GDM1 (cell line): Measurements from ENCODE around the gene ADGRD1.

ENCODE experiments used
- DNase-seq: peaks from one replicate; lab custom pipeline; 2025; lab: John Stamatoyannopoulos, UW

Gene ADGRD1

DNA sequence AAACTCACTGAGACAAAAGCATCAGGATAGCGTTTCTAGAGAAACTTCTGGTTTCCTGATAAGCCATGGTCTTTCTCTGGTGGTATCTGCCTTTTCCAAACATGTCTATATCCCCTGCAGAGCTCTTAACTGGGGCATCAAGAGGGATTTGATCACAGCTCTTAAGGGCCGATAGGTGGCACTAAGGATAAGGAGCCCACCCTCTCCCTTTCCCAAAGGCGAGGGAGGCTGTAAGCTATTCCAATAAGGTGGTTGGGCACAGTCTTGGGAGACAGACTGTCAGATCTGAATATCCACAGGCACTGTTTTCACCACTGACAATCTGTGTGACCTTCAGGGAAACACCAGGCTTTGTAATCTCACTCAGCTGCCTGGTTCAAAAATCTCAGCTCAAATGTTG is 206.0 kb downstream of the ADGRD1 start:
- DNase-seq = no peak

DNA sequence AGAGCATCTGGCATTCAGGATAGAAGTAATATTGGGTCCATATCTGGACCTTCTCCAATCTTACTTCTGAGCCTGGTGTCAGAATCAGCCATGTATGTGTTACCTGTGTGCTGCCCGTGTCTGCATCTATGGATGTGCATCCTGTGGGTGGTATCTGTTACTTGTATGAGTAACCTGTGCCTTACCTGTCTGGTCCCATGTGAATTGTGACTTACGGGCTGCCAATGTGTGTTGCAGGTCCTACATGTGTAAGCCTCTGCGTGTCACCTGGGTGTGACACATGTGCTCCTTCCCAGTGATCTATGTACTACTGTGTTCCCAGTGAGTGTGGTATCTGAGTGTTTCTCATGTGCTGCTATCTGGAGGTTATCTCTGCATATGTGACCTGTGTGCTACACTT is 208.4 kb downstream of the ADGRD1 start:
- DNase-seq = no peak

DNA sequence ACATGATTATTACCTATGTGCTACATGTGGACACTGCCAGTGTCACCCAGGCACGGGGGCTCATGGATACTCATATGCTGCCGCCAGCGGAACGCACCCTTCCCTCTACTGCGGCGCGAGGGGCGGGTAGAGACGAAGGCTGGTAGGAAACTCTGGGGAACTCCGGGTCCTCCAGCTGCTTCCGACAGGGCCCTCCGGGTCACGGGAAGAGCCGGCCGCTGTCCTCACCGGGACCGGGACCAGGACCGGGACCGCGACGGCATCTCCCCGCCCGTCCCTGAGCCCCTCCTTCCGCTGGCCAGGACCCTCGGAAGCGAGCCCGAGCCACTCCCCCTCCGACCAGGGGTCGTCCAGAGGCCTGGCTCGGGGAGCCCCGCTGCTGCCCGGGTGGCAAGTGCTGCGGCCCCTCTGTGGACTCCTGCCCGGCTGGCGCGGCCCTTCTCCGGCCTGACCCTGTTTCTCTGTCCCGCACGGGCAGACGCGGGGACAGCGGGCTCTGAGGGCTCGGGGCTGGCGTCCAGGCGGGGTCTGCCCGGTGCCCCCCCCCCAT is 209.6 kb downstream of the ADGRD1 start:
- DNase-seq = no peak

DNA sequence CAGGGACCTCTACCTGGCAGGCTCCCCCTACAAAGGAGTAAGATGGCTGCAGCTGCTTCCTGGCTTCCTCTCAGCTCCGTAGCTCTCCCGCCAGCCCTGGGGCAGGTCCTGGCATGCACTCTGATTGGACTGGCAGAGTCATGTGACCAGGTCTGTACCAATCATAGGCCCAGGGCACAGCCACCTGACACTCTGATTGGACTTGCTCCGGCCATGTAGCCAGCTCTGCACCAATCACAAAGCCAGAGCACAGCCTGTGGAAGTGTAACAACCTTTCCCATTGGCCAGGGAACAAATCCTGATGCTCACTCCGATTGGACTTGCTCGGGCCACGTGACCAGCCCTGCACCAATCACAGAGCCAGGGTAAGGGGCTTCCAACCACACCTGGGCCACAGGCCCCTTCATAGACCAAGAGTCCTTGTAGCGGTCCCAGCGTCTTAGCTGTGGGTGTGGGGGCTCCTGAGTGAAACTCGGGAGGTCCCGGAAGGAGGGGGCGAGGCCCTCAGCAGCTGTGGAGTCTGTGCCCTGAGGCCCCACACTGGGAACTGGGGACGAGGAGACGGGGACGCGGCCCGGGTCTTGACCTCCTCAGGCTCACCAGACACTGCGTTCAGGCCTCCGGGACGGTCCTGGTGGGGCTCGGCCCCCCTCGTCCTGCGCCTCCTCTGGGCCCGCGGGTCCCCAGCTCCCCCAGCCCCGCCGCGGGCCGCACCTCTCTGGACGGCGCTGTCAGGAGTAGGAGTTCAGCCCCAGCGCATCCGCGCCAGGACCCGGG is 210.6 kb downstream of the ADGRD1 start:
- no peak for DNase-seq

DNA sequence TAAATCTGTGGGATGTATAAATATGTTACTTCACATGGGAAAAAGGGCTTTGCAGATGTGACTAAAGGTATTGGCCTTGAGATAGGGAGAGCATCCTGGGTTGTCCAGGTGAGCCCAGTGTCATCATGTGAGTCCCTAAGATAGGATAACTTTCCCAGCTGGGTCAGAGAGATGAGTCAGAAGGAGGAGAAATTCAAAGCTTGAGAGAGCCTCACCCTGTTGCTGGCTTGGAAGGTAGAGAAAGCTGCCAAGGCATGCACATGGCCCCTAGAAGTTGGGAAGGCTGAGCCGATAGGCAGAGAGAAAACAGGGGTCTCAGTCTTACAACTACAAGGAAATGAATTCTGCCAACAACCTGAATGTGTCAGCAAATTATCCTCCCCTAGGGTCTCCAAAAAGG is 213.0 kb downstream of the ADGRD1 start:
- no peak for DNase-seq

DNA sequence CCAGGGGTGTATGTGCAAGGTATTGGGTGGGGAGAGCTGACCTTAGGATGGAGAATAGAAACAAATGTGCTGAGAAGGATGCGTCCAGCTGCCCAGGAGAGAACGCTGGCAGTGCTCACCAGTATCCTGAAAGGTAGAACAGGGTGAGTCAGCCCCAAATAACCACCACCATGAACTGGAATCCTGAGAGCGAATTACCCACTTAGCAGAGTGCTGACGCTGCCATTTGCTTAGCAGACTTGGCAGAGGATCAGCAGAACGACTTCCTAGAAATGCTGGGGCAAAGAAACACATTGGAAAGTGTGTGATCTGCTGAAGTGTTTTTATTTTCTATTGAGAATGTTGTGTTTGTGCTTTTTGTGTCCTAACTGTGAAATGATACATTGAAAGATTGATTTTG is 213.6 kb downstream of the ADGRD1 start:
- DNase-seq = no peak

DNA sequence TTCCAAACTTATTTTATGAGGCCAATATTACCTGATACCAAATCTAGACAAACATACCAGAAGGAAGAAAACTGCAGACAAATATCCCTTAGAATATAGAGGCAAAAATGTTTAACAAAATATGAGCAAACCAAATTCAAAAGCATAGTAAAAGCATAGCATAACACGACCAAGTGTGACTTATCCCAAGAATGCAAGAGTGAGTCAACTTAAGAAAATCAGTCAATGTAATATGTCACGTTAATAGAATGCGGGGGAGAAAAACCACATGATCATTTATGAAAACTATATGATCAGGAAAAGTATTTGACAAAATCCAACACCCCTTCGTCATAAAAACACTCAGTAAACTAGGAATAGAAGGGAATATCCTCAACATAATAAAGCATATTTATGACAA is 217.3 kb downstream of the ADGRD1 start:
- no peak for DNase-seq

DNA sequence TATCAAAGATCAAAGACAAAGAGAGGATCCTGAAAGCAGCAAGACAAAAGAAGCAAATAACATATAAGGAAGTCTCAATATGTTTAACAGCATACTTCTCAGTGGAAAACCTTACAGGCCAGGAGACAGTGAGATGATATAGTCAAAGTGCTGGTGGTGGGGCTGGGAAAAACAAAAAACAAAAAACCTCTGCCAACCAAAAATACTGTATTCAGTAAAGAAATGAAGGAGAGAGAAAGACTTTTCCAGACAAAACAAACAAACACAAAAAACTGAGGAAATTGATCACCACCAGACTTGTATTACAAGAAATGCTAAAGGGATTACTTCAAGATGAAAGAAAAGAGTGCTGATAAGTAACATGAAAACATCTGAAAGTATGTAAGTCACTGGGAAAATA is 221.2 kb downstream of the ADGRD1 start:
- DNase-seq = no peak

DNA sequence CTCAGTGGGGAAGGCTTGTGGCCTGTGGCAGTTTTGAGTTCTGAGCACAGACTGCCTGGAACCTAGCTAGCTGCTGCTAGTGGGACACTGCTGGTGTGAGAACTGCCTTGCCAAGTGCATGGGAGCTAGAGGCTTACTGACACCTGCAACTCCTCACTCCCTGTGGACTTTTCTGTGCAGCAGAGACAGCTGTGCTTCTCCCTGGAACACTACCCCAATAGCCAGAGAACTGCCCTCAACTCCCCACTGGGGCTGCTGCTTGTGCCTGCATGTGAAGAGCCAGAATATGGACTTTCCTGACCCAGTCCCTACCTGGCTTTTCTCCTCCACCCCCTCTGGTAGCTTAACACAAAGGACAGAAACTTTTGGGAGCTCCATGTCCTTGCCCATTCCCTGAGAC is 222.6 kb downstream of the ADGRD1 start:
- no peak for DNase-seq

DNA sequence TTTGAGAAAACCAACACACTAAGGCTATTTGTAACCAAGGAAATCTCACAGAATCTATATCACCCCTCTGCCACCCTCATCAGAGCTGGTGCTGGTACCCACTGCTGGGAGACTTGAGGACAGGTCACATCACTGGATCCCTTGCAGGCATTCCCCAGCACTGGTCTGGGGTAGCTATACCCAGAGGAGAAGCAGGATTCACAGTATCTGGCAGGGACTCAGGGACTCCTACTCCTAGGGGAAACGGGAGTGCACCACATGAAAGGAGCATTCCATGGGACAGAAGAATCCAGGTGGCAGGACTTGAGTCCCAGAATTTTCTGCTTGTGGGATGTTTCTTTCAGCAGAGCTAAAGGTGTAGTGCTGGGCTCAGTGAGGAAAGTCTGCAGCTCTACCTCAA is 223.2 kb downstream of the ADGRD1 start:
- DNase-seq = no peak

DNA sequence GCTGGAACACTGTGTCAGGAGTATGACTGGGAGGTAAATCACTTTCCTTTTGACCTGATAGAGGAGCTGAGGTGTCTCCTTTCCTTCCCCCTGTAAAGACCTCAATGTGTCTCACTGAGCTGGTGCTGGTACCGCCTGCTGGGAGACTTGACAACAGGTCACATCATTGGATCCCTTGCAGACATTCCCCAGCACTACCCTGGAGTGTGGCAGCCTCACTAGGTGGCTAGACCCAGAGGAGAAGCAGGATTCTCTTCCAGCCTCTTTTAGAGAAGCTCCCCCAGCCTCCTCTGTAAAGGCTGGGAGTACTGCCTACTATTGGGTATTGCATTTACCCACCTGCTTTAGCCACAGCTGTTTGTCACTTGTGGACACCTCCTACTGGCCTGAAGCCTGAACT is 223.9 kb downstream of the ADGRD1 start:
- DNase-seq = no peak

DNA sequence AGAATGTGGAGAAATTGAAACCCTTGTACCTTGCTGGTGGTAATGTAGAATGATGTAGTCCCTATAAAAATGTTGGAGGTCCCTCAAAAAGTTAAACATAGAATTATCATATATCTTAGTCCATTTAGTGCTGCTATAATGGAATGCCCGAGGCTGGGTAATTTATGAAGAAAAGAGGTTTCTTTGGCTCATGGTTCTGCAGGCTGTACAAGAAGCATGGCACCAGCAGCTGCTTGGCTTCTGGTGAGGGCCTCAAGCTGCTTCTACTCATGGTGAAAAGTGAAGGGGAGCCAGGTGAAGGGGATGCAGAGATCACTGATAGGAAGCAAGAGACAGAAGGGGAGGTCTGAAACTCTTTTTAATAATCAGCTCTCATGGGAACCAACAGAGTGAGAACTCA is 233.9 kb downstream of the ADGRD1 start:
- DNase-seq = no peak

DNA sequence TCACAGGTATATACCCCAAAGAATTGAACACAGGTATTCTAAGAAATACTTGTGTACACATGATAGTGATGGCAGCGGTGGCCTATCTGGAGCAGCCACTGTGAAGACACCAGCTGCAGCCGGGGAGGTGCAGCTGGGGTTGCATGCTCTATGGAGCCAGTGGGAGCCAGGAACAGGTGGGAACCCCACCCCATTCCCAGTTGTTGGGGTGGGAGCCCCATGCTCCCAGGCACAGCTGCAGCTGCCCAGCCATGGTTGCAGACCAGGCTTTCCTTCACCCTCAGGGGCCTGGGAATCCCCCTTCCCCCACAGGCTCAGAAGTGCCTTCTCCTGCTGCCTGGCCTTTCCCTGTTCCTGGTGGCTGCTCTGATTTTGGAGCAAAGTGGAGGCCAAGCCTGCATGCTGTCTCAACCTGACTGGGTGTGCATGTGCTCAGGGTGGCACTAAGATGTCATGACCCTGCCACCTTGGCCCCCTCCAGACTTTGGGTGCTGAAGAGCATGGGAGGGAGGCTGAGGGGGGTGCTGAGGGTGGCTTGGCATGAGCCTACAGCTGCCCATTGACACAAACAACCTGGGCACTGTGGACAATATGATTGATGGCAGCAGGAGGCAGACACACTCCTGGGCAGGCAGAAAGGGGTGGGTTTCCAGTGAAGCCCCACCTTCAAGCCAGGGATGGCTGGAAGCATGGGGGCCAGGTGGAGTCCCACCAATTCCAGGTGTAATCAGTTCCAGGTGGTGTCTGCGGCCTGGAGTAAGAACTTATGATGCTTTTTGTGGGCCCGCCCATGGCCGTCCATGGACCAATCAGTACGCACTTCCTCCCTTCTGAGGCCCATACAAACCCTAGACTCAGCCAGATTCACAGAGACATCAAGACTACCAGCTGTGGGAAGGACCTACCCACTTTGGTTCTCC is 234.7 kb downstream of the ADGRD1 start:
- DNase-seq = no peak

DNA sequence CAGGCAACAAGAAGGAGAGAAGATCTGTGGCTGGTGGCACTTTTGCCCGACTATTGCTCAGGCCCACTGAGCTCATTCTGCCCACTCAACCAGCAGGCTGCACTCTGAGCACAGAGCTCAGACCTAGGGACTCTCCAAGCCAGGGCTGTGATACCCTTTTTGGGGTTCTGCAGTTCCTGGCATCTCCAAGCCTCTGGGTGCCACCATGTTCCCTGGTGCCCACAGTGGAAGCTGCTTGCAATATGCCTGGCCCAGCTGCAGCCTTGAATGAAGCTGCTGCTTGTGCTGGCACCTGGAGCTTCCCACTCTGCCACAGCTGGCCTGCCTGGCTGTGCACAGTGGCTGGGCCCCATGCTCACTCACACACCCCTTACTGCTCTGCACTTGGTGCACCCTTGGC is 236.1 kb downstream of the ADGRD1 start:
- DNase-seq = no peak

DNA sequence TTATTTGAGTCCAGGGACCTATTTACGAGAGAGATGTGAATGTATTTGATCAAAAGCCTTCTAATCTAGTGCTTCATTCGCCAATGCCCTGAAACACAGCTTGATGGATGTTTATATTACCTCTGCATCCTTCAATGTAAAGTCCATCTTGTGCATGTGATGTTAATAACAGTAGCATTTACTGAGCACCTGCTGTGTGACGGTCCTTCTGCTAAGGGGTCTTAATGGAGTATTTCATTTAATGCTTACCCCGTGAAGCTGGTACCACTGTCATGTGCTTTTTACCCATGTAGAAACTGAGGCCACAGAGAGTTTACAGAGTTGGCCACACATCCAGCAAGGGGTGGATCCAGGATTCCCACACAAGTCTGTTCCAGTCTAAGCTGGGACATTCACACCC is 237.3 kb downstream of the ADGRD1 start:
- DNase-seq = no peak
